Neuronal stem cell (in vitro differentiated cells): ENCODE measurements around the gene GRM8.

Experiments used
- DNase-seq: peaks from one replicate; pipeline ENCODE4 v3.0.0-alpha.2; 2013; ENCODE audit warnings: low spot score
- H2AFZ ChIP-seq: one replicate; pipeline ENCODE4 v1.6.1; 2013; ENCODE audit warnings: mild to moderate bottlenecking, low read length, inconsistent platforms
- H2AK5ac ChIP-seq: 2 replicates; pipeline ENCODE4 v1.6.1; 2013; ENCODE audit warnings: low read depth, mild to moderate bottlenecking, inconsistent platforms, low read length, moderate library complexity, mixed read lengths
- H2BK120ac ChIP-seq: 2 replicates; pipeline ENCODE4 v1.6.1; 2013; ENCODE audit warnings: low read depth, mild to moderate bottlenecking, inconsistent platforms, low read length, moderate library complexity, mixed read lengths
- H2BK12ac ChIP-seq: one replicate; pipeline ENCODE4 v1.6.1; 2013; ENCODE audit warnings: low read length, inconsistent platforms
- H2BK15ac ChIP-seq: 2 replicates; pipeline ENCODE4 v1.6.1; 2013; ENCODE audit warnings: mild to moderate bottlenecking, low read length, inconsistent platforms, mixed read lengths
- H2BK5ac ChIP-seq: one replicate; pipeline ENCODE4 v1.6.1; 2013; ENCODE audit warnings: inconsistent platforms, mild to moderate bottlenecking, low read length, moderate library complexity
- H3K14ac ChIP-seq: one replicate; pipeline ENCODE4 v1.6.1; 2013; ENCODE audit warnings: low read length, inconsistent platforms
- H3K18ac ChIP-seq: 2 replicates; pipeline ENCODE4 v1.6.1; 2013; ENCODE audit warnings: low read length, inconsistent platforms
- H3K23ac ChIP-seq: 2 replicates; pipeline ENCODE4 v1.6.1; 2013; ENCODE audit warnings: low read depth, mild to moderate bottlenecking, mixed read lengths, low read length, inconsistent platforms; ENCODE audit not compliant: poor library complexity
- H3K27ac ChIP-seq: replicated peaks from 3 replicates; pipeline ENCODE4 v1.5.1; 2013; ENCODE audit warnings: low read length, inconsistent platforms
- H3K27me3 ChIP-seq, 3 experiments: 2 replicates each; pipeline ENCODE4 v1.6.1; 2013; ENCODE audit warnings: low read length in 3 of 3, mild to moderate bottlenecking in 2 of 3, inconsistent platforms in 1 of 3, low read depth in 1 of 3, mixed read lengths in 1 of 3, moderate library complexity in 1 of 3; ENCODE audit not compliant: control insufficient read depth in 3 of 3, insufficient read depth in 3 of 3
- H3K36me3 ChIP-seq, 2 donors: replicated peaks in 1 of 2; 2 replicates each; pipeline ENCODE4 v1.6.1; 2013; ENCODE audit warnings: low read length in 2 of 2; ENCODE audit not compliant: control insufficient read depth in 2 of 2, insufficient read depth in 2 of 2
- H3K4ac ChIP-seq: 2 replicates; pipeline ENCODE4 v1.6.1; 2013; ENCODE audit warnings: inconsistent platforms, mild to moderate bottlenecking, low read length, moderate library complexity
- H3K4me1 ChIP-seq, 2 donors: 1 replicate in 1 of 2; 2 replicates in 1 of 2; pipeline ENCODE4 v1.6.1; 2013; ENCODE audit warnings: low read length in 2 of 2, low read depth in 1 of 2; ENCODE audit not compliant: control insufficient read depth in 2 of 2, insufficient read depth in 1 of 2
- H3K4me2 ChIP-seq: one replicate; pipeline ENCODE4 v1.6.1; 2013; ENCODE audit warnings: mild to moderate bottlenecking, low read length, inconsistent platforms; ENCODE audit not compliant: insufficient read depth, poor library complexity, severe bottlenecking
- H3K4me3 ChIP-seq, 2 donors: 2 replicates each; pipeline ENCODE4 v1.5.1; 2013; ENCODE audit warnings: low read length in 2 of 2, mild to moderate bottlenecking in 2 of 2, inconsistent platforms in 1 of 2, moderate library complexity in 1 of 2
- H3K79me1 ChIP-seq: one replicate; pipeline ENCODE4 v1.6.1; 2013; ENCODE audit warnings: low read depth, mild to moderate bottlenecking, inconsistent platforms, low read length, moderate library complexity
- H3K9ac ChIP-seq: one replicate; pipeline ENCODE4 v1.6.1; 2013; ENCODE audit warnings: mild to moderate bottlenecking, low read depth, low read length, inconsistent platforms; ENCODE audit not compliant: poor library complexity
- H3K9me3 ChIP-seq, 2 donors: replicated peaks in 1 of 2; 2 replicates each; pipeline versions ENCODE3 to v1.6.1; 2013; ENCODE audit warnings: low read length in 2 of 2, mild to moderate bottlenecking in 2 of 2, inconsistent platforms in 1 of 2, low read depth in 1 of 2, mixed read lengths in 1 of 2, moderate library complexity in 1 of 2; ENCODE audit not compliant: control insufficient read depth in 2 of 2, insufficient read depth in 1 of 2
- H4K8ac ChIP-seq: one replicate; pipeline ENCODE4 v1.6.1; 2013; ENCODE audit warnings: low read depth, mild to moderate bottlenecking, inconsistent platforms, low read length, moderate library complexity
- H4K91ac ChIP-seq: one replicate; pipeline ENCODE4 v1.6.1; 2013; ENCODE audit warnings: low read length, low read depth, mild to moderate bottlenecking, inconsistent platforms; ENCODE audit not compliant: poor library complexity
- WGBS, 2 donors: extraction: QIAGEN DNeasy Blood & Tissue Kit; methylation state at CpG; one replicate each; pipeline ENCODE4 v1.1.7; 2013; ENCODE audit warnings: missing lambda C conversion rate in 2 of 2, mixed read lengths in 1 of 2; ENCODE audit not compliant: insufficient read length in 2 of 2, insufficient replicate concordance in 1 of 2; ENCODE audit errors: extremely low coverage in 2 of 2; 5-methylcytosine and 5-hydroxymethylcytosine counted together

GRM8 gene

GRCh38 chr7:126768836-126769235 lies 483.9 kb downstream of the GRM8 start:
- WGBS, 2 donors, result no CpG with 5 or more reads among the region's 5 CpGs
- Histone ChIP-seq H3K14ac (no peak overlapping the region), H3K9ac (no peak overlapping the region), H3K27me3 (no peaks in the 10 kb centered on the region), H3K36me3 (no peaks in the 10 kb centered on the region), H3K27ac (no peak overlapping the region), H3K4me2 (no peak overlapping the region), H2AK5ac (no peak overlapping the region), H3K4me1 (no peaks in the 10 kb centered on the region), H3K18ac (no peak overlapping the region), H3K9me3 (no peaks in the 10 kb centered on the region), H3K79me1 (no peaks in the 10 kb centered on the region), H2BK120ac (no peak overlapping the region), H3K4ac (no peak overlapping the region), H2BK5ac (no peak overlapping the region), H3K23ac (no peak overlapping the region), H2BK12ac (no peak overlapping the region), H4K91ac (no peak overlapping the region), H2BK15ac (no peak overlapping the region), H4K8ac (no peak overlapping the region), H3K4me3 (no peak overlapping the region), H2AFZ (no peak overlapping the region)
- no peak for DNase-seq

- H3K23ac ChIP-seq, result no peak overlapping the region
- no peak overlapping the region for H2AK5ac ChIP-seq
- no peak overlapping the region for H3K4me3 ChIP-seq
- no peaks in the 10 kb centered on the region for H3K79me1 ChIP-seq
- H3K27ac ChIP-seq, result no peak overlapping the region
- DNase-seq, result no peak
- WGBS, 2 donors, result no CpG with 5 or more reads among the region's 13 CpGs
- H3K18ac ChIP-seq, result no peak overlapping the region
- H3K36me3 ChIP-seq, result no peaks in the 10 kb centered on the region
- H3K27me3 ChIP-seq, result no peaks in the 10 kb centered on the region
- no peaks in the 10 kb centered on the region for H3K4me1 ChIP-seq
- H2BK120ac ChIP-seq, result no peak overlapping the region
- H3K9me3 ChIP-seq, result no peaks in the 10 kb centered on the region
- H2BK5ac ChIP-seq, result no peak overlapping the region
- no peak overlapping the region for H2BK12ac ChIP-seq
- no peak overlapping the region for H4K91ac ChIP-seq
- no peak overlapping the region for H3K9ac ChIP-seq
- no peak overlapping the region for H2AFZ ChIP-seq
- H3K4me2 ChIP-seq, result no peak overlapping the region
- no peak overlapping the region for H2BK15ac ChIP-seq
- no peak overlapping the region for H3K4ac ChIP-seq
- H4K8ac ChIP-seq, result no peak overlapping the region
- no peak overlapping the region for H3K14ac ChIP-seq
Measured at GRCh38 chr7:126760914-126761577, 491.7 kb downstream of the GRM8 start.

- H2BK15ac ChIP-seq, result no peak overlapping the region
Measured at GRCh38 chr7:126755381-126755780, 497.4 kb downstream of the GRM8 start.

GRCh38 chr7:126750207-126750911 lies 502.4 kb downstream of the GRM8 start:
- H4K91ac ChIP-seq, result no peak overlapping the region

More at GRCh38 chr7:126755381-126755780, 497.4 kb downstream of the GRM8 start:
- Histone ChIP-seq H3K14ac (no peak overlapping the region), H3K27me3 (no peaks in the 10 kb centered on the region), H3K4me2 (no peak overlapping the region), H3K9me3 (no peaks in the 10 kb centered on the region), H4K8ac (no peak overlapping the region), H2BK120ac (no peak overlapping the region), H4K91ac (no peak overlapping the region), H3K23ac (no peak overlapping the region), H2AFZ (no peak overlapping the region), H3K9ac (no peak overlapping the region), H3K36me3 (no peaks in the 10 kb centered on the region), H3K4me3 (no peak overlapping the region), H3K4me1 (no peaks in the 10 kb centered on the region), H2AK5ac (no peak overlapping the region), H2BK5ac (no peak overlapping the region), H2BK12ac (no peak overlapping the region), H3K79me1 (no peaks in the 10 kb centered on the region), H3K27ac (no peak overlapping the region), H3K18ac (no peak overlapping the region), H3K4ac (no peak overlapping the region)
- no peak for DNase-seq
- WGBS, 2 donors, result no CpG with 5 or more reads among the region's 3 CpGs

More at GRCh38 chr7:126750207-126750911, 502.4 kb downstream of the GRM8 start:
- Histone ChIP-seq H3K18ac (no peak overlapping the region), H3K79me1 (no peaks in the 10 kb centered on the region), H3K36me3 (no peaks in the 10 kb centered on the region), H4K8ac (no peak overlapping the region), H2BK120ac (no peak overlapping the region), H3K4me2 (no peak overlapping the region), H2AK5ac (no peak overlapping the region), H2BK15ac (no peak overlapping the region), H3K27ac (no peak overlapping the region), H3K27me3 (no peaks in the 10 kb centered on the region), H3K4ac (no peak overlapping the region), H3K9ac (no peak overlapping the region), H3K4me3 (no peak overlapping the region), H3K23ac (no peak overlapping the region), H3K4me1 (no peaks in the 10 kb centered on the region), H3K14ac (no peak overlapping the region), H2BK5ac (no peak overlapping the region), H3K9me3 (no peaks in the 10 kb centered on the region), H2BK12ac (no peak overlapping the region), H2AFZ (no peak overlapping the region)
- no CpG with 5 or more reads among the region's 4 CpGs for WGBS, 2 donors
- DNase-seq, result no peak
